CD14-positive monocyte (primary cell): ENCODE data around the gene TTC21A. TPM values are rescaled to one million over a fixed set of nuclear protein-coding genes. Genes with fewer than 3 reads are reported as not detected.

Source experiments
- DNase-seq, 3 donors: peaks; one replicate each; pipeline ENCODE4 v3.0.0-alpha.2; 2011 to 2022
- H2AFZ ChIP-seq: 2 replicates; pipeline ENCODE4 v1.6.0; 2012; ENCODE audit warnings: mild to moderate bottlenecking, low read depth, low read length, inconsistent platforms; ENCODE audit not compliant: insufficient read depth, poor library complexity, severe bottlenecking
- H3K27ac ChIP-seq, 2 donors: 1 replicate in 1 of 2; 2 replicates in 1 of 2; pipeline ENCODE4 v1.5.1; 2012 to 2013; ENCODE audit warnings: low read length in 2 of 2, control low read depth in 1 of 2, inconsistent platforms in 1 of 2, low read depth in 1 of 2, mild to moderate bottlenecking in 1 of 2
- H3K27me3 ChIP-seq, 2 donors: one replicate each; pipeline versions ENCODE4 v1.6.0 to v1.6.1; 2011 to 2013; ENCODE audit warnings: low read length in 2 of 2; ENCODE audit not compliant: control insufficient read depth in 2 of 2, insufficient read depth in 2 of 2
- H3K36me3 ChIP-seq, 2 donors: replicated peaks in 1 of 2; 1 replicate in 1 of 2; 2 replicates in 1 of 2; pipeline versions ENCODE4 v1.5.1 to v1.6.1; 2012 to 2013; ENCODE audit warnings: low read length in 2 of 2, control low read depth in 1 of 2, inconsistent platforms in 1 of 2, mild to moderate bottlenecking in 1 of 2; ENCODE audit not compliant: insufficient read depth in 2 of 2, control insufficient read depth in 1 of 2
- H3K4me1 ChIP-seq, 2 donors: 1 replicate in 1 of 2; 2 replicates in 1 of 2; pipeline versions ENCODE4 v1.5.1 to v1.6.1; 2012 to 2013; ENCODE audit warnings: low read length in 2 of 2, control low read depth in 1 of 2, inconsistent platforms in 1 of 2, mild to moderate bottlenecking in 1 of 2, moderate library complexity in 1 of 2; ENCODE audit not compliant: insufficient read depth in 2 of 2, control insufficient read depth in 1 of 2
- H3K4me2 ChIP-seq: replicated peaks from 2 replicates; pipeline ENCODE3; 2012; ENCODE audit warnings: low read length, moderate library complexity, mild to moderate bottlenecking; ENCODE audit not compliant: poor library complexity, severe bottlenecking; ENCODE audit errors: extremely low read depth
- H3K4me3 ChIP-seq, 3 experiments: fragments of 200-600 bp in 1 of 3; sonication (generic) in 1 of 3; replicated peaks in 1 of 3; 1 replicate in 2 of 3; 2 replicates in 1 of 3; pipeline ENCODE4 v1.5.1; 2011 to 2013; ENCODE audit warnings: low read length in 3 of 3, mild to moderate bottlenecking in 3 of 3, control low read depth in 2 of 3, low read depth in 2 of 3, inconsistent platforms in 1 of 3, moderate library complexity in 1 of 3
- H3K79me2 ChIP-seq: 2 replicates; pipeline ENCODE4 v1.6.0; 2012; ENCODE audit warnings: mild to moderate bottlenecking, control low read depth, inconsistent platforms, low read length, moderate library complexity; ENCODE audit not compliant: insufficient read depth
- H3K9ac ChIP-seq: 2 replicates; pipeline ENCODE4 v1.6.0; 2017; ENCODE audit warnings: low read length, mild to moderate bottlenecking; ENCODE audit not compliant: insufficient read depth, poor library complexity, severe bottlenecking
- H3K9me3 ChIP-seq, 2 donors: replicated peaks in 1 of 2; 1 replicate in 1 of 2; 2 replicates in 1 of 2; pipeline versions ENCODE4 v1.5.1 to v1.6.1; 2012 to 2013; ENCODE audit warnings: low read length in 2 of 2, control low read depth in 1 of 2; ENCODE audit not compliant: control insufficient read depth in 1 of 2, insufficient read depth in 1 of 2
- H4K20me1 ChIP-seq: 2 replicates; pipeline ENCODE4 v1.6.0; 2012; ENCODE audit warnings: mild to moderate bottlenecking, low read length, control low read depth, moderate library complexity; ENCODE audit not compliant: insufficient read depth
- H3K27ac Mint-ChIP-seq, 7 donors: one replicate each; pipeline ENCODE4 v1.8.0; 2020; ENCODE audit warnings: mild to moderate bottlenecking in 7 of 7, mixed read lengths in 7 of 7, moderate library complexity in 6 of 7, inconsistent platforms in 2 of 7
- H3K27me3 Mint-ChIP-seq, 3 donors: one replicate each; pipeline ENCODE4 v1.8.0; 2021 to 2022; ENCODE audit warnings: low read depth in 3 of 3, mild to moderate bottlenecking in 3 of 3, mixed read lengths in 3 of 3, moderate library complexity in 3 of 3, inconsistent platforms in 1 of 3
- H3K36me3 Mint-ChIP-seq, 2 donors: one replicate each; pipeline ENCODE4 v1.8.0; 2020; ENCODE audit warnings: mixed read lengths in 2 of 2, inconsistent platforms in 1 of 2, mild to moderate bottlenecking in 1 of 2
- H3K4me1 Mint-ChIP-seq: one replicate; pipeline ENCODE4 v1.8.0; 2020; ENCODE audit warnings: mild to moderate bottlenecking, mixed read lengths
- H3K4me3 Mint-ChIP-seq, 2 donors: one replicate each; pipeline ENCODE4 v1.8.0; 2020; ENCODE audit warnings: mild to moderate bottlenecking in 2 of 2, mixed read lengths in 2 of 2, moderate library complexity in 1 of 2
- H3K9me3 Mint-ChIP-seq, 7 donors: one replicate each; pipeline ENCODE4 v1.8.0; 2020 to 2022; ENCODE audit warnings: mixed read lengths in 7 of 7, mild to moderate bottlenecking in 6 of 7, moderate library complexity in 6 of 7, inconsistent platforms in 2 of 7
- WGBS: methylation state at CpG from one replicate; pipeline ENCODE4 v1.1.5; 2013; ENCODE audit warnings: missing lambda C conversion rate; ENCODE audit not compliant: insufficient coverage; 5-methylcytosine and 5-hydroxymethylcytosine counted together
- intact Hi-C, 2 donors: fragments of 100-400 bp; cut with micrococcal nuclease; formaldehyde crosslinking; loops; one replicate each; pipeline versions ENCODE4 v1.15.0 to v1.15.1; 2023
- polyA plus RNA-seq, 3 donors: library from polyadenylated mRNA; depleted of rRNA in 1 of 3; unstranded in 2 of 3; stranded (reverse) in 1 of 3; fragments of 300-500 nt in 2 of 3; fragments of >200 nt in 1 of 3; fragmentation: Illumina TruSeq in 2 of 3; gene quantifications; 1 replicate in 2 of 3; 2 replicates in 1 of 3; pipeline ENCODE4 v1.2.3, GENCODE V29; 2012 to 2021
- TF ChIP-seq, protein P1 (sequence below): fragments of 200-600 bp; IDR thresholded peaks from one replicate; pipeline ENCODE4 v1.8.0; 2022; ENCODE audit warnings: antibody characterized with exemption, mild to moderate bottlenecking

Gene TTC21A
- polyA plus RNA-seq, 3 donors: 0.67 to 12.9 (median 2.2) TPM

DNA sequence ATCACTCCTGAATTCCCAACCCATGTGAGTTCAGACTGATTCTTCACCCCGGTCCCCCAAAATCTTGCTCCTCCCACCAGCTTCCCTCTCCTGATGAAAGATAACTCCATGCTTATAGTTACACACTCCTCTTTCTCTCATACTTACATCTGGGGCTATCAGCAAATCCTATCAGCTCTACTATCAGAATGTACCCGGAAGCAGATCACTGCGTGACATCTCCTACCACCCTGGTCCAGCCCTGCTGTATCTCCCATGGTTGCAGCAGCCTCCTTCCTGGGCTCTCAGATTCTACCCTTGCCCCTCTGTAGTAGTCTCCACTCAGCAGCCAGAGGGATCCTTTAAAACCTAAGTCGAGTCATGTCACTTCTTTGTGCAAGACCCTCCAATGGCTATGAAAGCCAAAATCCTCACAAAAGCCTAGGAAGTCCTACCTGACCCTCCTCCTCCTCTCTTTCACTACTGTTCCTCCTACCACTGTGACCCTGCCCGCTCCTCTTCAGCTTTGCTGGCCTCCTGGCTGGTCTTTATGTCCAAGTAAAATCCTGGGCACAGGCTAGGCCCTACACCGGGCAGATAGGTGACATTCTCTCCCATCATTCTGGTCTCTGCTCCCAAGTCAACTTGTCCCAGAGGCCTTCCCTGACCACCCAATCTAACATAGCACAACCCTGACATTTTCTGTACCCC is 68.7 kb downstream of the TTC21A start:
- peaks cover 5 to 8% of the 10 kb centered on the region in 2 donors for H3K27me3 ChIP-seq
- Mint-ChIP-seq H3K27ac (peak overlapping the region in 5 of 7 donors; percentile 1 to 81 (median 46)), H3K4me1 (peaks cover 28% of the 10 kb centered on the region), H3K27me3 (peaks cover 15 to 19% (median 18%) of the 10 kb centered on the region in 3 donors), H3K4me3 (no peak overlapping the region), H3K9me3 (peaks cover 0 to 4% (median 0%) of the 10 kb centered on the region in 7 donors), H3K36me3 (peaks cover 3 to 10% of the 10 kb centered on the region in 2 donors)
- intact Hi-C loops: loop anchor here (5.0 kb wide), 2 partner anchors 34 to 69 kb away; partner anchors contain the start of genes GORASP1 (in 1 of the 2) and TTC21A (in 1 of the 2)
- no peak overlapping the region for H3K27ac ChIP-seq
- no peaks in the 10 kb centered on the region for H3K36me3 ChIP-seq
- H4K20me1 ChIP-seq: no peaks in the 10 kb centered on the region
- no peak overlapping the region for H3K4me2 ChIP-seq
- H3K9me3 ChIP-seq: no peaks in the 10 kb centered on the region
- H3K79me2 ChIP-seq: no peaks in the 10 kb centered on the region
- no peak for DNase-seq
- H3K4me1 ChIP-seq: peaks cover 22 to 29% of the 10 kb centered on the region in 2 donors
- no peak overlapping the region for H3K4me3 ChIP-seq
- 95% methylated on average over 6 of the region's 6 CpGs for WGBS
- H2AFZ ChIP-seq: no peak overlapping the region
- TF ChIP-seq, protein P1, sequence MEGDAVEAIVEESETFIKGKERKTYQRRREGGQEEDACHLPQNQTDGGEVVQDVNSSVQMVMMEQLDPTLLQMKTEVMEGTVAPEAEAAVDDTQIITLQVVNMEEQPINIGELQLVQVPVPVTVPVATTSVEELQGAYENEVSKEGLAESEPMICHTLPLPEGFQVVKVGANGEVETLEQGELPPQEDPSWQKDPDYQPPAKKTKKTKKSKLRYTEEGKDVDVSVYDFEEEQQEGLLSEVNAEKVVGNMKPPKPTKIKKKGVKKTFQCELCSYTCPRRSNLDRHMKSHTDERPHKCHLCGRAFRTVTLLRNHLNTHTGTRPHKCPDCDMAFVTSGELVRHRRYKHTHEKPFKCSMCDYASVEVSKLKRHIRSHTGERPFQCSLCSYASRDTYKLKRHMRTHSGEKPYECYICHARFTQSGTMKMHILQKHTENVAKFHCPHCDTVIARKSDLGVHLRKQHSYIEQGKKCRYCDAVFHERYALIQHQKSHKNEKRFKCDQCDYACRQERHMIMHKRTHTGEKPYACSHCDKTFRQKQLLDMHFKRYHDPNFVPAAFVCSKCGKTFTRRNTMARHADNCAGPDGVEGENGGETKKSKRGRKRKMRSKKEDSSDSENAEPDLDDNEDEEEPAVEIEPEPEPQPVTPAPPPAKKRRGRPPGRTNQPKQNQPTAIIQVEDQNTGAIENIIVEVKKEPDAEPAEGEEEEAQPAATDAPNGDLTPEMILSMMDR: no peak
- no peak overlapping the region for H3K9ac ChIP-seq

DNA sequence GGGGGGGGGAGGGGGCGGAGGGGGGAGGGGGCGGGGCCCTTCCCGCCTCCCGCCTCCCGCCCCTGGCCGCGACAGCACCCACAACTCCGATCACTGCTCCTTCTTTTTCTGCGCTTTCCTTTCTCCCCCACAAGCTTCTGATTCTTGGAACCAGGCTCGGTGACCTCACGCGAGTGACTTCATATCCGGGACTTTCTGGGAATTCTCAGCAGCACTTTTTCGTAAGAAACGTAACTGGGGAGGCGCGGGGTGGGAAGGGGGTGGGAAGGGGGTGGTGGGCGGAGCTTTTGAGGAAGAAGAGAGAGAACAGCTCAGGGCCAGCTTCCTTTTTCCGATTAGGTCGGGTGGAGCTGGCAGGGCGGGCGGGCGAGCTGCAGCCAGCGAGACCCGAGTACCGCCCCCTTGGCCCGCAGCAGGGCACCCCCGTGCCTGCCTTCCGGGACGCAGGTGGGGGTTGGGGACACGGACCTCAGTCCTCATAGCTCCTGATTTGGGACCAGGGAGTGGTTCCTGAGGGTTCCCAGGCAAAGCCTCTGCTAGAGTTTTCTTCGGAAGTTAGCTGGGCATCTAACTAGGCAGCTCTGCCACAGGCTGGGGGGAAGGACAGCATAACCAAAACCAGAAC is 70.3 kb downstream of the TTC21A start:
- peaks cover 31% of the 10 kb centered on the region for H3K4me1 Mint-ChIP-seq
- peaks cover 17 to 19% (median 19%) of the 10 kb centered on the region in 3 donors for H3K27me3 Mint-ChIP-seq
- H3K27ac Mint-ChIP-seq: peak overlapping the region; percentile 70 to 95 (median 93)
- H3K4me3 Mint-ChIP-seq: peak overlapping the region; percentile 71 to 92
- peak overlapping the region; percentile 86 for H3K4me2 ChIP-seq
- peaks cover 24 to 31% of the 10 kb centered on the region in 2 donors for H3K4me1 ChIP-seq
- TF ChIP-seq, protein P1: no peak
- no peaks in the 10 kb centered on the region for H3K36me3 ChIP-seq
- H3K9ac ChIP-seq: peak overlapping the region; percentile 43
- peaks cover 0 to 4% (median 0%) of the 10 kb centered on the region in 7 donors for H3K9me3 Mint-ChIP-seq
- peak; percentile 72 to 94 (median 79) for DNase-seq
- H4K20me1 ChIP-seq: no peaks in the 10 kb centered on the region
- peaks cover 3 to 10% of the 10 kb centered on the region in 2 donors for H3K36me3 Mint-ChIP-seq
- peak overlapping the region; percentile 54 to 77 for H3K27ac ChIP-seq
- peaks cover 5 to 8% of the 10 kb centered on the region in 2 donors for H3K27me3 ChIP-seq
- H3K9me3 ChIP-seq: no peaks in the 10 kb centered on the region
- H2AFZ ChIP-seq: peak overlapping the region; percentile 54
- 0% methylated on average over 9 of the region's 32 CpGs for WGBS
- intact Hi-C loops: loop anchor here (5.0 kb wide), 2 partner anchors 36 to 71 kb away; partner anchors contain the start of genes GORASP1 (in 1 of the 2) and TTC21A (in 1 of the 2)
- peak overlapping the region; percentile 41 to 79 (median 76) for H3K4me3 ChIP-seq
- no peaks in the 10 kb centered on the region for H3K79me2 ChIP-seq
